Liver (tissue), 9 donors: ENCODE results near the gene FSIP1. TPM values are rescaled to one million over a fixed set of nuclear protein-coding genes. Genes with fewer than 3 reads are reported as not detected.

Experiments used
- DNase-seq: peaks from one replicate; pipeline ENCODE4 v3.0.0-alpha.2; 2017; ENCODE audit warnings: low spot score
- H3K27ac ChIP-seq, 2 donors: one replicate each; pipeline ENCODE4 v1.7.0; 2013; ENCODE audit warnings: inconsistent platforms in 2 of 2, low read length in 2 of 2, control low read depth in 1 of 2, low read depth in 1 of 2, mild to moderate bottlenecking in 1 of 2
- H3K27me3 ChIP-seq, 4 donors: one replicate each; pipeline versions ENCODE4 v1.6.1 to v1.7.0; 2013; ENCODE audit warnings: low read length in 3 of 4, inconsistent platforms in 1 of 4, mild to moderate bottlenecking in 1 of 4, moderate library complexity in 1 of 4; ENCODE audit not compliant: control insufficient read depth in 4 of 4, insufficient read depth in 4 of 4
- H3K36me3 ChIP-seq, 4 donors: one replicate each; pipeline versions ENCODE4 v1.6.1 to v1.7.0; 2013; ENCODE audit warnings: low read length in 3 of 4, mild to moderate bottlenecking in 3 of 4, low read depth in 1 of 4, moderate library complexity in 1 of 4; ENCODE audit not compliant: control insufficient read depth in 4 of 4, insufficient read depth in 3 of 4
- H3K4me1 ChIP-seq, 4 donors: one replicate each; pipeline versions ENCODE4 v1.6.1 to v1.7.0; 2013; ENCODE audit warnings: low read length in 3 of 4, mild to moderate bottlenecking in 3 of 4, moderate library complexity in 1 of 4; ENCODE audit not compliant: control insufficient read depth in 4 of 4, insufficient read depth in 4 of 4
- H3K4me3 ChIP-seq, 3 donors: one replicate each; pipeline versions ENCODE4 v1.6.1 to v1.7.0; 2013; ENCODE audit warnings: low read length in 3 of 3, control low read depth in 1 of 3, low read depth in 1 of 3, mild to moderate bottlenecking in 1 of 3
- H3K9ac ChIP-seq, 2 donors: one replicate each; pipeline ENCODE4 v1.7.0; 2013; ENCODE audit warnings: low read length in 2 of 2, mild to moderate bottlenecking in 2 of 2, moderate library complexity in 2 of 2, control low read depth in 1 of 2, low read depth in 1 of 2
- H3K9me3 ChIP-seq, 4 donors: one replicate each; pipeline versions ENCODE4 v1.6.1 to v1.7.0; 2013; ENCODE audit warnings: low read length in 3 of 4; ENCODE audit not compliant: control insufficient read depth in 4 of 4
- EGR1 ChIP-seq, 2 donors: IDR thresholded peaks; 2 replicates each; pipeline ENCODE4 v1.6.1; 2016 to 2018; ENCODE audit warnings: antibody characterized with exemption in 2 of 2, low read depth in 2 of 2
- FOXA1 ChIP-seq: IDR thresholded peaks from 2 replicates; pipeline ENCODE4 v1.6.1; 2016; ENCODE audit warnings: antibody characterized with exemption
- FOXA2 ChIP-seq: IDR thresholded peaks from 2 replicates; pipeline ENCODE4 v1.6.1; 2016; ENCODE audit warnings: antibody characterized with exemption
- GABPA ChIP-seq, 2 donors: IDR thresholded peaks in 1 of 2; conservative IDR thresholded peaks in 1 of 2; 2 replicates each; pipeline ENCODE4 v1.6.1; 2016; ENCODE audit warnings: antibody characterized with exemption in 2 of 2, mild to moderate bottlenecking in 1 of 2, moderate library complexity in 1 of 2
- HNF4A ChIP-seq, 2 donors: conservative IDR thresholded peaks; 2 replicates each; pipeline ENCODE4 v1.6.1; 2016; ENCODE audit warnings: antibody characterized with exemption in 2 of 2, mild to moderate bottlenecking in 2 of 2
- HNF4G ChIP-seq: IDR thresholded peaks from 2 replicates; pipeline ENCODE4 v1.6.1; 2016; ENCODE audit warnings: antibody characterized with exemption
- JUND ChIP-seq, 2 donors: IDR thresholded peaks; 2 replicates each; pipeline ENCODE4 v1.6.1; 2016; ENCODE audit warnings: antibody characterized with exemption in 2 of 2
- NR2F2 ChIP-seq: IDR thresholded peaks from 2 replicates; pipeline ENCODE4 v1.6.1; 2016; ENCODE audit warnings: antibody characterized with exemption
- RAD21 ChIP-seq, 2 donors: IDR thresholded peaks; 2 replicates each; pipeline ENCODE4 v1.6.1; 2016; ENCODE audit warnings: antibody characterized with exemption in 2 of 2, mild to moderate bottlenecking in 2 of 2
- RXRA ChIP-seq, 2 donors: IDR thresholded peaks; 2 replicates each; pipeline ENCODE4 v1.6.1; 2017 to 2018; ENCODE audit warnings: antibody characterized with exemption in 2 of 2, mild to moderate bottlenecking in 1 of 2
- SP1 ChIP-seq: IDR thresholded peaks from 2 replicates; pipeline ENCODE4 v1.6.1; 2018; ENCODE audit warnings: antibody characterized with exemption, mild to moderate bottlenecking
- TAF1 ChIP-seq: conservative IDR thresholded peaks from 2 replicates; pipeline ENCODE4 v1.6.1; 2016; ENCODE audit warnings: antibody characterized with exemption, mild to moderate bottlenecking
- YY1 ChIP-seq: IDR thresholded peaks from 2 replicates; pipeline ENCODE4 v1.6.1; 2016; ENCODE audit warnings: antibody characterized with exemption, mild to moderate bottlenecking
- WGBS: extraction: QIAGEN DNeasy Blood & Tissue Kit; methylation state at CpG from one replicate; pipeline ENCODE4 v1.1.7; 2013; 5-methylcytosine and 5-hydroxymethylcytosine counted together
- polyA plus RNA-seq, 2 donors: library from polyadenylated mRNA; stranded (reverse) in 1 of 2; unstranded in 1 of 2; fragments of 200-250 nt in 1 of 2; fragments of >200 nt in 1 of 2; fragmentation: Nextera tagmentation in 1 of 2; extraction: Ambion mirVana in 1 of 2; gene quantifications; one replicate each; pipeline versions ENCODE4 v1.2.1 to v1.2.3, GENCODE V29; 2013 to 2015
- total RNA-seq, 2 donors: library from RNA; depleted of rRNA; stranded (reverse); fragments of >200 nt; gene quantifications; one replicate each; pipeline ENCODE4 v1.2.3, GENCODE V29; 2014
- TF ChIP-seq, protein P1 (sequence below): IDR thresholded peaks from 2 replicates; pipeline ENCODE4 v1.6.1; 2016; ENCODE audit warnings: antibody characterized with exemption, mild to moderate bottlenecking
- TF ChIP-seq, protein P2 (sequence below): IDR thresholded peaks from 2 replicates; pipeline ENCODE4 v1.6.1; 2016; ENCODE audit warnings: antibody characterized with exemption
- TF ChIP-seq, protein P3 (sequence below): IDR thresholded peaks from 2 replicates; pipeline ENCODE4 v1.6.1; 2016; ENCODE audit warnings: antibody characterized with exemption
- TF ChIP-seq, protein P4 (sequence below): fragments of 150-350 bp; IDR thresholded peaks from 2 replicates; pipeline ENCODE4 v1.5.1; 2017; ENCODE audit warnings: improper control_type of control experiment, low read depth, low read length; ENCODE audit not compliant: missing input control
- TF ChIP-seq, protein P5 (sequence below): IDR thresholded peaks from 2 replicates; pipeline ENCODE4 v1.6.1; 2016; ENCODE audit warnings: antibody characterized with exemption
- donor health status: healthy.
- donor health status: healthy.
- donor health status: healthy.
- donor health status: healthy.
- donor health status: healthy.

FSIP1 gene
- total and polyA plus RNA-seq, 4 donors: 0.05 to 0.29 (median 0.13) TPM

DNA sequence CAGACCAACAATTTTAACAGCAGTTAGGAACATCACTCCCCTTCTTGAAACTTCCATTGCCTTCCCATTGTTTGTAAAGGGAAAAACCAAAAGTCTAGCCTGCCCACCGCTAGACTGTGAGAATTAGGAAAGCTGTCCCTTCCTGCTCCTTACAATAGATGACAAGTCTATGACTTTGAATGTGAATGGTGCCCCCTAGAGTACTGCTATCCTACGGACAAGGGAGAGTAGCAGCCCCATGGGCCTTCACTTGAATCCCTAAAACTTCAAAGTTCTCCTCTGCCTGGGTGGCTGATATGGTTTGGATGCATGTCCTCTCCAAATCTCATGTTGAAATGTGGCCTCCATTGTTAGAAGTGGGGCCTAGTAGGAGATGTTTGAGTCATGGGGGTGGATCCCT lies 41.0 kb upstream of the FSIP1 start:
- no peaks in the 10 kb centered on the region for H3K27me3 ChIP-seq
- TF ChIP-seq JUND (IDR thresholded peaks at IDR 0.05) (no peak), FOXA1 (no peak), RXRA (IDR thresholded peaks at IDR 0.05) (no peak), EGR1 (IDR thresholded peaks at IDR 0.05; ENCODE audit: low read depth in 2 of 2) (no peak), RAD21 (IDR thresholded peaks at IDR 0.05) (no peak), TAF1 (no peak), NR2F2 (no peak), SP1 (no peak), GABPA (IDR thresholded peaks at IDR 0.05 in 1 of 2, conservative IDR thresholded peaks at IDR 0.05 in 1 of 2) (no peak), HNF4G (no peak), FOXA2 (no peak), HNF4A (conservative IDR thresholded peaks at IDR 0.05) (no peak), YY1 (no peak)
- TF ChIP-seq, protein P1, sequence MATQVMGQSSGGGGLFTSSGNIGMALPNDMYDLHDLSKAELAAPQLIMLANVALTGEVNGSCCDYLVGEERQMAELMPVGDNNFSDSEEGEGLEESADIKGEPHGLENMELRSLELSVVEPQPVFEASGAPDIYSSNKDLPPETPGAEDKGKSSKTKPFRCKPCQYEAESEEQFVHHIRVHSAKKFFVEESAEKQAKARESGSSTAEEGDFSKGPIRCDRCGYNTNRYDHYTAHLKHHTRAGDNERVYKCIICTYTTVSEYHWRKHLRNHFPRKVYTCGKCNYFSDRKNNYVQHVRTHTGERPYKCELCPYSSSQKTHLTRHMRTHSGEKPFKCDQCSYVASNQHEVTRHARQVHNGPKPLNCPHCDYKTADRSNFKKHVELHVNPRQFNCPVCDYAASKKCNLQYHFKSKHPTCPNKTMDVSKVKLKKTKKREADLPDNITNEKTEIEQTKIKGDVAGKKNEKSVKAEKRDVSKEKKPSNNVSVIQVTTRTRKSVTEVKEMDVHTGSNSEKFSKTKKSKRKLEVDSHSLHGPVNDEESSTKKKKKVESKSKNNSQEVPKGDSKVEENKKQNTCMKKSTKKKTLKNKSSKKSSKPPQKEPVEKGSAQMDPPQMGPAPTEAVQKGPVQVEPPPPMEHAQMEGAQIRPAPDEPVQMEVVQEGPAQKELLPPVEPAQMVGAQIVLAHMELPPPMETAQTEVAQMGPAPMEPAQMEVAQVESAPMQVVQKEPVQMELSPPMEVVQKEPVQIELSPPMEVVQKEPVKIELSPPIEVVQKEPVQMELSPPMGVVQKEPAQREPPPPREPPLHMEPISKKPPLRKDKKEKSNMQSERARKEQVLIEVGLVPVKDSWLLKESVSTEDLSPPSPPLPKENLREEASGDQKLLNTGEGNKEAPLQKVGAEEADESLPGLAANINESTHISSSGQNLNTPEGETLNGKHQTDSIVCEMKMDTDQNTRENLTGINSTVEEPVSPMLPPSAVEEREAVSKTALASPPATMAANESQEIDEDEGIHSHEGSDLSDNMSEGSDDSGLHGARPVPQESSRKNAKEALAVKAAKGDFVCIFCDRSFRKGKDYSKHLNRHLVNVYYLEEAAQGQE: no peak
- TF ChIP-seq, protein P2, sequence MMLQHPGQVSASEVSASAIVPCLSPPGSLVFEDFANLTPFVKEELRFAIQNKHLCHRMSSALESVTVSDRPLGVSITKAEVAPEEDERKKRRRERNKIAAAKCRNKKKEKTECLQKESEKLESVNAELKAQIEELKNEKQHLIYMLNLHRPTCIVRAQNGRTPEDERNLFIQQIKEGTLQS: no peak
- TF ChIP-seq, protein P3, sequence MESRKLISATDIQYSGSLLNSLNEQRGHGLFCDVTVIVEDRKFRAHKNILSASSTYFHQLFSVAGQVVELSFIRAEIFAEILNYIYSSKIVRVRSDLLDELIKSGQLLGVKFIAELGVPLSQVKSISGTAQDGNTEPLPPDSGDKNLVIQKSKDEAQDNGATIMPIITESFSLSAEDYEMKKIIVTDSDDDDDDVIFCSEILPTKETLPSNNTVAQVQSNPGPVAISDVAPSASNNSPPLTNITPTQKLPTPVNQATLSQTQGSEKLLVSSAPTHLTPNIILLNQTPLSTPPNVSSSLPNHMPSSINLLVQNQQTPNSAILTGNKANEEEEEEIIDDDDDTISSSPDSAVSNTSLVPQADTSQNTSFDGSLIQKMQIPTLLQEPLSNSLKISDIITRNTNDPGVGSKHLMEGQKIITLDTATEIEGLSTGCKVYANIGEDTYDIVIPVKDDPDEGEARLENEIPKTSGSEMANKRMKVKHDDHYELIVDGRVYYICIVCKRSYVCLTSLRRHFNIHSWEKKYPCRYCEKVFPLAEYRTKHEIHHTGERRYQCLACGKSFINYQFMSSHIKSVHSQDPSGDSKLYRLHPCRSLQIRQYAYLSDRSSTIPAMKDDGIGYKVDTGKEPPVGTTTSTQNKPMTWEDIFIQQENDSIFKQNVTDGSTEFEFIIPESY: no peak
- TF ChIP-seq, protein P4, sequence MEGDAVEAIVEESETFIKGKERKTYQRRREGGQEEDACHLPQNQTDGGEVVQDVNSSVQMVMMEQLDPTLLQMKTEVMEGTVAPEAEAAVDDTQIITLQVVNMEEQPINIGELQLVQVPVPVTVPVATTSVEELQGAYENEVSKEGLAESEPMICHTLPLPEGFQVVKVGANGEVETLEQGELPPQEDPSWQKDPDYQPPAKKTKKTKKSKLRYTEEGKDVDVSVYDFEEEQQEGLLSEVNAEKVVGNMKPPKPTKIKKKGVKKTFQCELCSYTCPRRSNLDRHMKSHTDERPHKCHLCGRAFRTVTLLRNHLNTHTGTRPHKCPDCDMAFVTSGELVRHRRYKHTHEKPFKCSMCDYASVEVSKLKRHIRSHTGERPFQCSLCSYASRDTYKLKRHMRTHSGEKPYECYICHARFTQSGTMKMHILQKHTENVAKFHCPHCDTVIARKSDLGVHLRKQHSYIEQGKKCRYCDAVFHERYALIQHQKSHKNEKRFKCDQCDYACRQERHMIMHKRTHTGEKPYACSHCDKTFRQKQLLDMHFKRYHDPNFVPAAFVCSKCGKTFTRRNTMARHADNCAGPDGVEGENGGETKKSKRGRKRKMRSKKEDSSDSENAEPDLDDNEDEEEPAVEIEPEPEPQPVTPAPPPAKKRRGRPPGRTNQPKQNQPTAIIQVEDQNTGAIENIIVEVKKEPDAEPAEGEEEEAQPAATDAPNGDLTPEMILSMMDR: no peak
- TF ChIP-seq, protein P5, sequence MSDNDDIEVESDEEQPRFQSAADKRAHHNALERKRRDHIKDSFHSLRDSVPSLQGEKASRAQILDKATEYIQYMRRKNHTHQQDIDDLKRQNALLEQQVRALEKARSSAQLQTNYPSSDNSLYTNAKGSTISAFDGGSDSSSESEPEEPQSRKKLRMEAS: no peak
- no peak overlapping the region for H3K4me3 ChIP-seq
- peaks cover 0 to 5% (median under 1%) of the 10 kb centered on the region in 4 donors for H3K4me1 ChIP-seq
- H3K36me3 ChIP-seq: no peaks in the 10 kb centered on the region
- no peaks in the 10 kb centered on the region for H3K9me3 ChIP-seq
- WGBS: 82% methylated on average over 2 of the region's 2 CpGs
- no peak overlapping the region for H3K27ac ChIP-seq
- H3K9ac ChIP-seq: no peak overlapping the region
- DNase-seq: no peak
